Left lung (tissue), 10 donors: ENCODE measurements around the gene ASB10. TPM values are rescaled to one million over a fixed set of nuclear protein-coding genes. Genes with fewer than 3 reads are reported as not detected.

ENCODE experiments used
- ATAC-seq: fragments of 200-7000 bp; cut with Tn5 transposase; one replicate; pipeline ENCODE4 v1.9.1; 2020; ENCODE audit warnings: moderate library complexity
- DNase-seq, 4 donors: peaks; one replicate each; pipeline ENCODE4 v3.0.0-alpha.2; 2013 to 2020
- H3K27ac ChIP-seq, 2 donors: fragments of 200-600 bp; sonication (generic) in 1 of 2; one replicate each; pipeline versions ENCODE4 v1.5.0 to v1.8.0; 2020 to 2021
- H3K27me3 ChIP-seq, 2 donors: fragments of 200-600 bp; sonication (generic) in 1 of 2; one replicate each; pipeline versions ENCODE4 v1.5.0 to v1.8.0; 2020 to 2021
- H3K36me3 ChIP-seq, 2 donors: fragments of 200-600 bp; sonication (generic) in 1 of 2; one replicate each; pipeline versions ENCODE4 v1.5.0 to v1.8.0; 2020 to 2021
- H3K4me1 ChIP-seq, 2 donors: fragments of 200-600 bp; one replicate each; pipeline ENCODE4 v1.8.0; 2021
- H3K4me3 ChIP-seq, 2 donors: fragments of 200-600 bp; sonication (generic) in 1 of 2; one replicate each; pipeline versions ENCODE4 v1.5.0 to v1.8.0; 2020 to 2021; ENCODE audit warnings: mild to moderate bottlenecking in 1 of 2
- H3K9me3 ChIP-seq, 2 donors: fragments of 200-600 bp; sonication (generic) in 1 of 2; one replicate each; pipeline versions ENCODE4 v1.5.0 to v1.8.0; 2020 to 2021
- intact Hi-C, 2 donors: fragments of 100-400 bp; cut with DNase I; formaldehyde crosslinking; loops; one replicate each; pipeline versions ENCODE4 v1.11.2 to v1.14.2; 2022
- polyA plus RNA-seq, 6 donors: library from polyadenylated mRNA; unstranded; fragments of 120-200 nt; gene quantifications; one replicate each; pipeline ENCODE4 v1.2.1, GENCODE V29; 2013; ENCODE audit not compliant: insufficient read length in 6 of 6
- total RNA-seq, 2 donors: library from RNA; stranded (reverse); fragmentation: NEBNext Ultra II Directional; extraction: Animal tissue kit (Norgen Biotek cat#: 25700); gene quantifications; one replicate each; pipeline ENCODE4 v1.2.1, GENCODE V29; 2021
- TF ChIP-seq, protein P1 (sequence below), 2 donors: fragments of 200-600 bp; sonication (generic) in 1 of 2; IDR thresholded peaks; one replicate each; pipeline versions ENCODE4 v1.5.0 to v1.8.0; 2021; ENCODE audit warnings: antibody characterized with exemption in 2 of 2
- donor health status: DM: no; HTN: yes; CAD: no.
- donor health status: DM: no; HTN: no; CAD: no.

Gene ASB10
- total and polyA plus RNA-seq, 8 donors, result not detected

DNA sequence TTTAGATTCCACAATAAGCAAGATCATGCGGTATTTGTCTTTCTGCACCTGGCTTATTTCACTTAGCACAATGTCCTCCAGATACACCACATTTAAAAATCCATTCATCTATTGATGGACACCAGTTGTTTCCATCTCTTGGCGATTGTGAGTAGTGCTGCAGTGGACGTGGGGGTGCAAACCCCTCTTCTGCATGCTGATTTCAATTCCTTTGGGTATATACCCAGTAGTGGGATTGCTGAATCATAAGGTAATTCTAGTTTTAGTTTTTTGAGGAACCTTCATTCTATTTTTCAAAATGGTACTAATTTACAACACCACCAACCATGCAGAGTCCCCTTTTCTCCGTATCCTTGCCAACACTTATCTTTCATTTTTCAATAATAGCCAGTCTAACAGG is 2.0 kb upstream of the ASB10 start:
- intact Hi-C loops, result no loop called here
- Histone ChIP-seq H3K36me3 (no peaks in the 10 kb centered on the region), H3K27me3 (peaks cover 0 to 10% of the 10 kb centered on the region in 2 donors), H3K9me3 (no peaks in the 10 kb centered on the region), H3K27ac (no peak overlapping the region), H3K4me3 (no peak overlapping the region), H3K4me1 (no peaks in the 10 kb centered on the region)
- ATAC-seq (no peak), DNase-seq (no peak)
- TF ChIP-seq, protein P1, sequence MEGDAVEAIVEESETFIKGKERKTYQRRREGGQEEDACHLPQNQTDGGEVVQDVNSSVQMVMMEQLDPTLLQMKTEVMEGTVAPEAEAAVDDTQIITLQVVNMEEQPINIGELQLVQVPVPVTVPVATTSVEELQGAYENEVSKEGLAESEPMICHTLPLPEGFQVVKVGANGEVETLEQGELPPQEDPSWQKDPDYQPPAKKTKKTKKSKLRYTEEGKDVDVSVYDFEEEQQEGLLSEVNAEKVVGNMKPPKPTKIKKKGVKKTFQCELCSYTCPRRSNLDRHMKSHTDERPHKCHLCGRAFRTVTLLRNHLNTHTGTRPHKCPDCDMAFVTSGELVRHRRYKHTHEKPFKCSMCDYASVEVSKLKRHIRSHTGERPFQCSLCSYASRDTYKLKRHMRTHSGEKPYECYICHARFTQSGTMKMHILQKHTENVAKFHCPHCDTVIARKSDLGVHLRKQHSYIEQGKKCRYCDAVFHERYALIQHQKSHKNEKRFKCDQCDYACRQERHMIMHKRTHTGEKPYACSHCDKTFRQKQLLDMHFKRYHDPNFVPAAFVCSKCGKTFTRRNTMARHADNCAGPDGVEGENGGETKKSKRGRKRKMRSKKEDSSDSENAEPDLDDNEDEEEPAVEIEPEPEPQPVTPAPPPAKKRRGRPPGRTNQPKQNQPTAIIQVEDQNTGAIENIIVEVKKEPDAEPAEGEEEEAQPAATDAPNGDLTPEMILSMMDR (IDR thresholded peaks at IDR 0.05), result no peak

DNA sequence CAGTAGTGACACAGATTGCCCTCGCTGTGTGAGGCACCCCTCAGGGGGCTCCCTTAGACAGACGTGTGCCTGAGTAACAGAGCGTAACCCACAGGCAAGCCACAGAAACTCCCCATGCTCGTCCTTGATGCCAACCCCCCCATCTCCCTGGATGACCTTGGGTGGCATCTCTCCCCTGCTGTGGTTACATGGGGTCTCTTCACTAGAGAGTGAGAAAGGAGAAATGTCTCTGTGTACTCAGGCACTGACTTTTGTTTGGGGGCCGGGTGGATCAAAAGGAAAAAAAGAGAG is 1.1 kb upstream of the ASB10 start:
- TF ChIP-seq, protein P1 (IDR thresholded peaks at IDR 0.05), result no peak
- intact Hi-C loops, result no loop called here
- H3K27me3 ChIP-seq, result peaks cover 0 to 9% of the 10 kb centered on the region in 2 donors
- ATAC-seq (no peak), DNase-seq (no peak)
- no peaks in the 10 kb centered on the region for H3K9me3 ChIP-seq
- no peaks in the 10 kb centered on the region for H3K4me1 ChIP-seq
- H3K4me3 ChIP-seq, result no peak overlapping the region
- H3K27ac ChIP-seq, result no peak overlapping the region
- H3K36me3 ChIP-seq, result no peaks in the 10 kb centered on the region

DNA sequence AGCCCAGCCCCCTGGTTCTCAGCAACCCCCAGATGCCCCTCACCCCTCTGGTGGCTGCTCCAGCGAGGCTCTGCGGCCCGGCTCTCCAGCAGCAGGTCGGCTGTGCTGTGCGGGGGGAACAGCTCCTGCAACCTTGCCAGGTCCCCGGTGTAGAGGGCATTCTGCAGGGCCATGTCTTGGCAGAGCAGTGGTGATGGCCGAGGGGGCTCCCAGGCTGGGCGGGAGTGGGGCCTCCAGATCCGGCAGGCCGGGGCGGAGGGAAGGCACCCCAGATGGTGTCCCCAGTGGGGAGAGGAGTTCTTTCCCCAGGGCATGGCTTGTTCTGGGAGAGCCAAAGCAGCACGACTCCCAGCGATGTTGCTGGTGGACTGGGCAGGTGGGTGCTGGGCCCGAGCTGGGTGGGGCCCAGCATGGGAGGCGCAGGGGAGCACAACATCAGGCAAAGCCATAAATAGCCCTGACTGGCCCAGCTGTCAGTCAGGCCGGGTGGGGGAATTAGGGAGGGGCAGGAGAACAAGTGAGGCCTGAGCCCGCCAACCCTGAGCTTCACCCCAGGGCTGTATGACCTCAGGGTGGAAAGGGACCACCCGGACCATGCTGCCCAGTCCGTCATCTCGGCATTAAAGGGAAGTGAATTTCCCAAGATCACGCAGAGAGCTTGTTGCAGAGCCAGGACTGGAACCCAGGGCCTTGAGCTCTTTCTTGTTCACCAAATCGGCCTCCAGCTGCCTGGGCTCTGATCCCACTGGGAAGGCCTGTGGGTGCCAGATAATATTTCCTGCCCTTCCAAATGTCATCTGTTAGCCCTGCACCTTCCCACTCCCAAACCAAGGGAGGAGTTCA is 580 bp upstream of the ASB10 start:
- H3K4me3 ChIP-seq, result no peak overlapping the region
- no peaks in the 10 kb centered on the region for H3K4me1 ChIP-seq
- no peaks in the 10 kb centered on the region for H3K36me3 ChIP-seq
- H3K27me3 ChIP-seq, result peaks cover 0 to 9% of the 10 kb centered on the region in 2 donors
- no peak for DNase-seq
- no peak for ATAC-seq
- intact Hi-C loops, result no loop called here
- no peaks in the 10 kb centered on the region for H3K9me3 ChIP-seq
- H3K27ac ChIP-seq, result no peak overlapping the region
- TF ChIP-seq, protein P1 (IDR thresholded peaks at IDR 0.05), result no peak

DNA sequence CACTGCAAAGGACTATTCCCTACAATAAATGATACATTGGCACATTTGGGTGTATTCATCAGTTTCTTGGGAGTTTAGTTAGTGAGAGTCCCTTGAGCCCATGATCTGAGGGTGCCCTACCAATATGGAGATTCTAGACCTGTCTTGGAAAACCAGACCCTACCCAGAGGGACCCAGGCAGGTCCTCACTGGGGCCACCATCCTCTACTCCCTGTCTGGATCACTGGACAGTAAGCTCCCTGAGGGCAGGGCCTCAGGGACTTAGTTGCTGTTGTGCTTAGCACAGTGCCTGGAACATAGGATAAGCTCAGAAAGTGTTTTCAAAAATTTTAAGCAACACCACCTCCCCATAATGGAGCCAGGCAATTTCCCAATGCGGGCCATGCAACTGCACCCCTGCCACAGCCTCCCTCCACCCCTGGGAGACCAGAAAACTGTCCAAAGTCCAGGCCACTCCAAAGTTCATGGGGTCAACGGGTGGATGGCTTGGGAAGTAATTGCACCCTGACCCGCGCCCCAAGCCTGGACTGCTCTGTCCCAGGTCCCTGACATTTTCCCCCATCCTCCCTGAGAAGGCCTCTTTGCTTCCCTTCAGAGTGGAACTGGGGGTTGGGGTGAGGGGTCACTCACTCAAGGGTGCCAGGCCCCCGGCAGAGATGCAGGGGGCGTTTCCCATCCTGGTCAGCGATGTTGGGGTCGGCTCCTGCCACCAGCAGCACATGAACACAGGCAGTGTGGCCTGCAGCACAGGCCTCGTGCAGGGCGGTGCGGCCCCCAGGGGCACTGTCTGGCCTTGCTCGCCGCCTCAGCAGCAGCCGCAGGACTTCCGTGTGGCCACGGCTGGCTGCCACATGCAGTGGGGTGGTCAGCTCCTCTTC is 1.0 kb downstream of the ASB10 start:
- H3K36me3 ChIP-seq, result no peaks in the 10 kb centered on the region
- H3K9me3 ChIP-seq, result no peaks in the 10 kb centered on the region
- intact Hi-C loops, result no loop called here
- H3K27me3 ChIP-seq, result peaks cover 0 to 11% of the 10 kb centered on the region in 2 donors
- H3K4me3 ChIP-seq, result no peak overlapping the region
- TF ChIP-seq, protein P1 (IDR thresholded peaks at IDR 0.05), result no peak
- ATAC-seq, result no peak
- no peaks in the 10 kb centered on the region for H3K4me1 ChIP-seq
- peak in 1 of 4 donors; percentile 16 for DNase-seq
- no peak overlapping the region for H3K27ac ChIP-seq

DNA sequence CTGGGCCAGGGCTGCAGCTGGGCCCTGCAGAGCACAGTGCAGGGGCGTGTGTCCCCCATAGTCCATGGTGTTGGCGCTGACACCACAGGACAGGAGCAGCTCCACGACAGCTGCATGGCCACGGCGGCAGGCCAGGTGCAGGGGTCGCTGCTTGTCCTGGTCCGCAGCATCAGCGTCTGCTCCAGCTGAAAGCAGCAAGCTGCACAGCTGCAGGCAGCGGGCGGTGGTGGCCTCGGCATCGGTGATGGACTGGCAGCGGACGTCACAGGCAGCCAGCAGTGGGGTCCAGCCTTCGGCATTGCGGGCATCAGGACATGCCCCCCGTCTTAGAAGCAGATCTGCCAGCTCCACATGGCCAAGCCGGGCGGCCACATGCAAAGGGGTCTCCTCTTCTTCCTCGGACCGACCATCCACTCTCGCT is 6.0 kb downstream of the ASB10 start:
- intact Hi-C loops, result no loop called here
- Histone ChIP-seq H3K27me3 (peaks cover 0 to 37% of the 10 kb centered on the region in 2 donors), H3K27ac (no peak overlapping the region), H3K36me3 (no peaks in the 10 kb centered on the region), H3K4me3 (no peak overlapping the region), H3K9me3 (no peaks in the 10 kb centered on the region), H3K4me1 (no peaks in the 10 kb centered on the region)
- peak in 2 of 4 donors; percentile 30 to 71 for DNase-seq
- ATAC-seq, result no peak
- TF ChIP-seq, protein P1 (IDR thresholded peaks at IDR 0.05), result no peak
